Natural killer cell treated with Interleukin-12 subunit alpha and Interleukin-12 subunit beta and Interleukin-15 and Interleukin-18, amount 100 ng/mL, for 72 hours (primary cell): ENCODE measurements around the gene IGSF3. TPM values are rescaled to one million over a fixed set of nuclear protein-coding genes. Genes with fewer than 3 reads are reported as not detected.
"Not testable (repeated sequence)": the region's sequence is repeated elsewhere in the genome, so short reads cannot be mapped to it uniquely, and the experiment has no call there.

ENCODE experiments used
- ATAC-seq, 2 donors: fragments of 150-1000 bp; cut with Tn5 transposase in 1 of 2; sonication (Bioruptor Pico), chemical (Tn5 transposase) in 1 of 2; 2 replicates each; pipeline ENCODE4 v1.10.0; 2021
- DNase-seq: peaks from one replicate; pipeline ENCODE4 v3.0.0; 2022; ENCODE audit warnings: low spot score
- H3K27ac Mint-ChIP-seq, 2 donors: 1 replicate in 1 of 2; 2 replicates in 1 of 2; pipeline ENCODE4 v1.8.0; 2022; ENCODE audit warnings: mixed read lengths in 2 of 2, mild to moderate bottlenecking in 1 of 2, moderate library complexity in 1 of 2
- H3K27me3 Mint-ChIP-seq, 2 donors: 1 replicate in 1 of 2; 2 replicates in 1 of 2; pipeline ENCODE4 v1.8.0; 2022; ENCODE audit warnings: mixed read lengths in 2 of 2
- H3K36me3 Mint-ChIP-seq: one replicate; pipeline ENCODE4 v1.8.0; 2022; ENCODE audit warnings: mixed read lengths
- H3K4me1 Mint-ChIP-seq, 2 donors: 1 replicate in 1 of 2; 2 replicates in 1 of 2; pipeline ENCODE4 v1.8.0; 2022; ENCODE audit warnings: low read depth in 2 of 2, mixed read lengths in 2 of 2, mild to moderate bottlenecking in 1 of 2
- H3K4me3 Mint-ChIP-seq: one replicate; pipeline ENCODE4 v1.8.0; 2022; ENCODE audit warnings: mixed read lengths
- H3K9me3 Mint-ChIP-seq: 2 replicates; pipeline ENCODE4 v1.8.0; 2022; ENCODE audit warnings: mixed read lengths
- total RNA-seq, 2 donors: library from RNA; stranded (reverse); gene quantifications; one replicate each; pipeline ENCODE4 v1.2.3, GENCODE V29; 2022

IGSF3 gene
- total RNA-seq, 2 donors from 2014 or later, result 0.24 to 0.36 TPM

- H3K9me3 Mint-ChIP-seq, H3K4me3 Mint-ChIP-seq, H3K4me1 Mint-ChIP-seq, DNase-seq, ATAC-seq, H3K27me3 Mint-ChIP-seq, H3K36me3 Mint-ChIP-seq, H3K27ac Mint-ChIP-seq: not testable (repeated sequence)
Measured at GRCh38 chr1:116625155-116625554, 42.4 kb downstream of the IGSF3 start.

GRCh38 chr1:116624040-116624439, 43.5 kb downstream of the IGSF3 start:
- no peak for ATAC-seq

GRCh38 chr1:116622496-116622895, 45.0 kb downstream of the IGSF3 start:
- H3K36me3 Mint-ChIP-seq, H3K27ac Mint-ChIP-seq, H3K4me1 Mint-ChIP-seq, ATAC-seq, DNase-seq, H3K9me3 Mint-ChIP-seq, H3K4me3 Mint-ChIP-seq: not testable (repeated sequence)
- peaks cover 5 to 14% of the 10 kb centered on the region in 2 donors for H3K27me3 Mint-ChIP-seq

More at GRCh38 chr1:116624040-116624439, 43.5 kb downstream of the IGSF3 start:
- Mint-ChIP-seq H3K4me1 (no peaks in the 10 kb centered on the region), H3K36me3 (no peaks in the 10 kb centered on the region), H3K9me3 (no peaks in the 10 kb centered on the region), H3K4me3 (no peak overlapping the region), H3K27me3 (peaks cover 6 to 12% of the 10 kb centered on the region in 2 donors), H3K27ac (no peak overlapping the region)
- DNase-seq, result no peak

- H3K36me3 Mint-ChIP-seq, H3K9me3 Mint-ChIP-seq, DNase-seq, H3K4me1 Mint-ChIP-seq, H3K27ac Mint-ChIP-seq, ATAC-seq, H3K4me3 Mint-ChIP-seq: not testable (repeated sequence)
- H3K27me3 Mint-ChIP-seq, result peaks cover 5 to 14% of the 10 kb centered on the region in 2 donors
Measured at GRCh38 chr1:116621756-116622155, 45.8 kb downstream of the IGSF3 start.

- H3K9me3 Mint-ChIP-seq, H3K4me1 Mint-ChIP-seq, H3K27ac Mint-ChIP-seq, H3K36me3 Mint-ChIP-seq, H3K4me3 Mint-ChIP-seq, ATAC-seq: not testable (repeated sequence)
- H3K27me3 Mint-ChIP-seq, result peaks cover 7 to 14% of the 10 kb centered on the region in 2 donors
- DNase-seq, result peak; percentile 26
Measured at GRCh38 chr1:116620392-116620791, 47.1 kb downstream of the IGSF3 start.

- H3K36me3 Mint-ChIP-seq, H3K4me1 Mint-ChIP-seq, H3K9me3 Mint-ChIP-seq, H3K4me3 Mint-ChIP-seq, H3K27ac Mint-ChIP-seq, ATAC-seq, DNase-seq: not testable (repeated sequence)
- peaks cover 7 to 14% of the 10 kb centered on the region in 2 donors for H3K27me3 Mint-ChIP-seq
Measured at GRCh38 chr1:116619106-116619505, 48.4 kb downstream of the IGSF3 start.

- not testable (repeated sequence) for DNase-seq, H3K36me3 Mint-ChIP-seq, H3K4me1 Mint-ChIP-seq, ATAC-seq, H3K9me3 Mint-ChIP-seq, H3K4me3 Mint-ChIP-seq, H3K27ac Mint-ChIP-seq
- H3K27me3 Mint-ChIP-seq, result peaks cover 7 to 14% of the 10 kb centered on the region in 2 donors
Measured at GRCh38 chr1:116617808-116618207, 49.7 kb downstream of the IGSF3 start.

- H3K4me1 Mint-ChIP-seq, result peaks cover 0 to 16% of the 10 kb centered on the region in 2 donors
- not testable (repeated sequence) for H3K4me3 Mint-ChIP-seq, H3K9me3 Mint-ChIP-seq, H3K36me3 Mint-ChIP-seq, H3K27ac Mint-ChIP-seq
- H3K27me3 Mint-ChIP-seq, result peaks cover 15 to 20% of the 10 kb centered on the region in 2 donors
- DNase-seq (peak; percentile 53), ATAC-seq (peak in 1 of 2 donors; percentile 20)
Measured at GRCh38 chr1:116613825-116614224, 53.7 kb downstream of the IGSF3 start.

- H3K4me1 Mint-ChIP-seq, result peaks cover 5 to 38% of the 10 kb centered on the region in 2 donors
- DNase-seq, result not testable (repeated sequence)
Measured at GRCh38 chr1:116609801-116610371, 57.6 kb downstream of the IGSF3 start.

GRCh38 chr1:116608841-116609240, 58.7 kb downstream of the IGSF3 start:
- H3K9me3 Mint-ChIP-seq, H3K36me3 Mint-ChIP-seq, H3K4me3 Mint-ChIP-seq, DNase-seq: not testable (repeated sequence)
- Mint-ChIP-seq H3K27ac (peak overlapping the region; percentile 21 to 53), H3K4me1 (peaks cover 5 to 38% of the 10 kb centered on the region in 2 donors), H3K27me3 (peaks cover 15 to 18% of the 10 kb centered on the region in 2 donors)
- ATAC-seq, result peak in 1 of 2 donors; percentile 71

More at GRCh38 chr1:116609801-116610371, 57.6 kb downstream of the IGSF3 start:
- Mint-ChIP-seq H3K27ac (peak overlapping the region in 1 of 2 donors; percentile 16), H3K27me3 (peaks cover 14 to 15% of the 10 kb centered on the region in 2 donors)
- not testable (repeated sequence) for H3K9me3 Mint-ChIP-seq, H3K4me3 Mint-ChIP-seq, H3K36me3 Mint-ChIP-seq, ATAC-seq

GRCh38 chr1:116608151-116608550, 59.4 kb downstream of the IGSF3 start:
- H3K36me3 Mint-ChIP-seq, H3K4me3 Mint-ChIP-seq, ATAC-seq, DNase-seq, H3K9me3 Mint-ChIP-seq: not testable (repeated sequence)
- H3K27ac Mint-ChIP-seq, result peak overlapping the region; percentile 21 to 53
- H3K4me1 Mint-ChIP-seq, result peaks cover 5 to 38% of the 10 kb centered on the region in 2 donors
- H3K27me3 Mint-ChIP-seq, result peaks cover 15 to 22% of the 10 kb centered on the region in 2 donors

GRCh38 chr1:116607463-116607862, 60.1 kb downstream of the IGSF3 start:
- H3K36me3 Mint-ChIP-seq, DNase-seq, H3K9me3 Mint-ChIP-seq, H3K4me3 Mint-ChIP-seq, ATAC-seq: not testable (repeated sequence)
- Mint-ChIP-seq H3K27ac (peak overlapping the region in 1 of 2 donors; percentile 53), H3K27me3 (peaks cover 15 to 22% of the 10 kb centered on the region in 2 donors), H3K4me1 (peaks cover 5 to 38% of the 10 kb centered on the region in 2 donors)

GRCh38 chr1:116606067-116606466, 61.5 kb downstream of the IGSF3 start:
- Mint-ChIP-seq H3K27me3 (peaks cover 8 to 18% of the 10 kb centered on the region in 2 donors), H3K4me3 (peak overlapping the region; percentile 55), H3K27ac (peak overlapping the region; percentile 58 to 79), H3K4me1 (peaks cover 5 to 34% of the 10 kb centered on the region in 2 donors)
- DNase-seq (peak; percentile 58), ATAC-seq (peak; percentile 85 to 86)
- H3K36me3 Mint-ChIP-seq, H3K9me3 Mint-ChIP-seq: not testable (repeated sequence)

- H3K36me3 Mint-ChIP-seq, result no peaks in the 10 kb centered on the region
- H3K27ac Mint-ChIP-seq, result no peak overlapping the region
- H3K4me1 Mint-ChIP-seq, result peaks cover 5 to 31% of the 10 kb centered on the region in 2 donors
- H3K27me3 Mint-ChIP-seq, result peaks cover 2 to 14% of the 10 kb centered on the region in 2 donors
- H3K4me3 Mint-ChIP-seq, result no peak overlapping the region
- ATAC-seq (no peak), DNase-seq (no peak)
- H3K9me3 Mint-ChIP-seq, result no peaks in the 10 kb centered on the region
Measured at GRCh38 chr1:116605315-116605714, 62.2 kb downstream of the IGSF3 start.
